ENCODE measurements around the gene FCHO2. TPM values are rescaled to one million over a fixed set of nuclear protein-coding genes. Genes with fewer than 3 reads are reported as not detected.
"Not testable (repeated sequence)": the region's sequence is repeated elsewhere in the genome, so short reads cannot be mapped to it uniquely, and the experiment has no call there.

Gene FCHO2
- total RNA-seq, 1 experiment from 2014 or later, result 8.9 TPM

DNA sequence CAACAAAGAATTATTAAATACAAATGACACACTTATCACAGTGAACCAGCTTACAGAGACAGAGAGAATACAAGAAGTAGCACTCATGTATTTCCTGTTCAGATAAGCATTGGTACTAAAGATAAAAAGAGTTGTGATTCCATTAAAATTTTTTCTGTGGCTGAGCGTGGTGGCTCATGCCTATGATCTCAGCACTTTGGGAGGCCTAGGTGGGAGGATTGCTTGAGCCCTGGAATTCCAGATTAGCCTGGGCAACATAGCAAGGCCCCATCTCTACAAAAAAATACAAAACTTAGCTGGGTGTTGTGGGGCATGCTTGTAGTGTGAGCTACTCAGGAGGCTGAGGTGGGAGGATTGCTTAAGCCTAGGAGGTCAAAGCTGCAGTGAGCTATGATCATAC lies 32.9 kb downstream of the FCHO2 start:
- no peak overlapping the region for H3K27ac ChIP-seq
- H3K36me3 ChIP-seq, result peaks cover 3% of the 10 kb centered on the region
- H3K4me3 ChIP-seq, result no peak overlapping the region
- no peaks in the 10 kb centered on the region for H3K27me3 ChIP-seq (replicated peaks)
- no peaks in the 10 kb centered on the region for H3K9me3 ChIP-seq (replicated peaks)
- DNase-seq (ENCODE audit: low read depth in 1 of 2, low spot score in 2 of 2), result no peak
- no peaks in the 10 kb centered on the region for H3K4me1 ChIP-seq (replicated peaks)

DNA sequence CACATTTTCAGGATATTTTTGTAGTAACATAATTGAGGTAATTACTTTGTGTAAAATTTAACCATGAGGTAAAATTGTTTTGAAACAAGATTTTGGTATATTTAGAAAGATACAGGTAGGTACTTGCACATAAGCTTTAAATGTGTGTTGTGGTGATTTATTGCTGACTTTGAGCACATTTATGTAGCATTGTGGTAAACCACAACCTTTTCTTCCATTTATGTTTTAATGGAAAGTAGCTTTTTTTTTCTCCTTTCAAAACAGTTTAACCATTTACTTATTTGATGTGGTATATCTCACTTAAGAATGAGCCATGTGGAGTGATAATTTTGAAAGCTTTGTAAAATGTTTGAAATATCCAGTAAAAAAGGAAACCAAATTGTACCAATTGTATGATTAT lies 35.6 kb downstream of the FCHO2 start:
- no peak for DNase-seq (ENCODE audit: low read depth in 1 of 2, low spot score in 2 of 2)

DNA sequence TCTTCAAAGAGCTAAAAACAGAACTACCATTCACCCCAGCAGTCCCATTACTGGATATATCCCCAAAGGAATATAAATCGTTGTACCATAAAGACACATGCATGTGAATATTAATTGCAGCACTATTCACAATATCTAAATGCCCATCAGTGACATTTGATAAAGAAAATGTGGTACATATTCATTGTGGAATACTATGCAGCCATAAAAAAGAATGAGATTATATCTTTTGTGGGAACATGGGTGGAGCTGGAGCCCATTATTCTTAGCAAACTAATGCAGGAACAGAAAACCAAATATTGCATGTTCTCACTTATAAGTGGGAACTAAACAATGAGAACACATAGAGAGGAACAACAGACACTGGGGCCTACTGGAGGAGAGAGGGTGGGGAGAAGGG lies 38.7 kb downstream of the FCHO2 start:
- Histone ChIP-seq H3K27ac (no peak overlapping the region), H3K4me3 (no peak overlapping the region), H3K9me3 (replicated peaks) (no peaks in the 10 kb centered on the region), H3K36me3 (peaks cover 10% of the 10 kb centered on the region), H3K27me3 (replicated peaks) (no peaks in the 10 kb centered on the region), H3K4me1 (replicated peaks) (no peaks in the 10 kb centered on the region)
- DNase-seq (ENCODE audit: low read depth in 1 of 2, low spot score in 2 of 2), result no peak

More for the DNA sequence above, 35.6 kb downstream of the FCHO2 start:
- Histone ChIP-seq H3K27ac (no peak overlapping the region), H3K36me3 (peaks cover 10% of the 10 kb centered on the region), H3K4me1 (replicated peaks) (no peaks in the 10 kb centered on the region), H3K4me3 (no peak overlapping the region), H3K9me3 (replicated peaks) (no peaks in the 10 kb centered on the region), H3K27me3 (replicated peaks) (no peaks in the 10 kb centered on the region)

DNA sequence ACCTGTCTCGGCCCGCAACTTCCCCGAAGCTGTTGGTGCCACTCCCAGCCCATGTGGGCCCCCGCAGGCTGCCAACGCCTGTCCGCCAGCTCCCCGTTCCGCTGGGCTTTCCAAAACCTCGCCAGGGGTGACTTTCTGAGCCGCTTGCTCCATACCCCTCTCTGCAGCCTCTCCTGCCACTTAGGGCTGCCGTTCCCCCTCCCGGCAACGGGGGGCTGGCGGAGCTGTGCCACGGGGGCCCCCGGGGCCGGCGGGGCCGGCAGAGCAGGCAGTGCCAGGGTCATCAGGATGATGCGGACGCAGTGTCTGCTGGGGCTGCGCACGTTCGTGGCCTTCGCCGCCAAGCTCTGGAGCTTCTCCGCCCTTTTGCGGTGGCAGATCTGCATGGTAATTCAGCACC lies 40.8 kb downstream of the FCHO2 start:
- no peaks in the 10 kb centered on the region for H3K4me1 ChIP-seq (replicated peaks)
- H3K27me3 ChIP-seq (replicated peaks), result no peaks in the 10 kb centered on the region
- H3K27ac ChIP-seq, result no peak overlapping the region
- DNase-seq (ENCODE audit: low read depth in 1 of 2, low spot score in 2 of 2), result no peak
- no peaks in the 10 kb centered on the region for H3K9me3 ChIP-seq (replicated peaks)
- no peak overlapping the region for H3K4me3 ChIP-seq
- H3K36me3 ChIP-seq, result peaks cover 8% of the 10 kb centered on the region

DNA sequence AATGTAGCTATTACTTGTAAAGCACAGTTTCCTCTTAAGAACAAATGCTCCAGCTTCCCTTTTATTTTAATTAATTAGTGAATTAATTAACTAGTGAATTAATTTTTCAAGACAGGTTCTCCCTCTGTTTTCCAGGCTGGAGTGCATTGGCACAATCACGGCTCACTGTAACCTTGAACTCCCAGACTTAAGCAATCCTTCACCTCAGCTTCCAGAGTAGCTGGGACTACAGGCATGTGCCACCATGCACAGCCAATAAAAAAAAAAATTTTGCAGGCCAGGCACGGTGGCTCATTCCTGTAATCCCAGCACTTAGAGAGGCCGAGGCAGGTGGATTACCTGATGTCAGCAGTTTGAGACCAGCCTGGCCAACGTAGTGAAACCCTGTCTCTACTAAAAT lies 44.1 kb downstream of the FCHO2 start:
- Histone ChIP-seq H3K9me3 (replicated peaks) (no peaks in the 10 kb centered on the region), H3K36me3 (no peaks in the 10 kb centered on the region), H3K27me3 (replicated peaks) (no peaks in the 10 kb centered on the region), H3K4me1 (replicated peaks) (no peaks in the 10 kb centered on the region), H3K27ac (no peak overlapping the region), H3K4me3 (no peak overlapping the region)
- no peak for DNase-seq (ENCODE audit: low read depth in 1 of 2, low spot score in 2 of 2)

DNA sequence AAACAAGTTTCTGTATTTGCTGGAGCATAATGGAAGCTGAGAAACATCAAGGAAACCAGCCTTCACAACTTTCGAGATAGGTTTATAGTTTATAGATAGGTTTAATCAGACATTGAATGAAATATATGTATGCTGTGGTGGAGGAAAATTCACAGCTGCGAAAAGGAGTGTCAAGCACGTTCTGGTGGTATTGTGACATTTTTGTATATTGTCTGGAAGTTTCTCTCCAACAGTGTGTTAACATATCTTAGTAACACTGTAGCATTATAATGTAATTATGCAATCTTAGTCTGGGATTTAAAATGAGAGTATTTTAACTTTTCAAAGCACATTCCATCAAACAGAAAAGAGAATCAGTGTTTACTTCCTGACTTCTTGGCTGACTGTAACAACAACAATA lies 50.0 kb downstream of the FCHO2 start:
- H3K27me3 ChIP-seq (replicated peaks), result no peaks in the 10 kb centered on the region
- no peaks in the 10 kb centered on the region for H3K9me3 ChIP-seq (replicated peaks)
- H3K4me3 ChIP-seq, result no peak overlapping the region
- H3K27ac ChIP-seq, result no peak overlapping the region
- DNase-seq (ENCODE audit: low read depth in 1 of 2, low spot score in 2 of 2), result no peak
- H3K36me3 ChIP-seq, result no peaks in the 10 kb centered on the region
- H3K4me1 ChIP-seq (replicated peaks), result no peaks in the 10 kb centered on the region

DNA sequence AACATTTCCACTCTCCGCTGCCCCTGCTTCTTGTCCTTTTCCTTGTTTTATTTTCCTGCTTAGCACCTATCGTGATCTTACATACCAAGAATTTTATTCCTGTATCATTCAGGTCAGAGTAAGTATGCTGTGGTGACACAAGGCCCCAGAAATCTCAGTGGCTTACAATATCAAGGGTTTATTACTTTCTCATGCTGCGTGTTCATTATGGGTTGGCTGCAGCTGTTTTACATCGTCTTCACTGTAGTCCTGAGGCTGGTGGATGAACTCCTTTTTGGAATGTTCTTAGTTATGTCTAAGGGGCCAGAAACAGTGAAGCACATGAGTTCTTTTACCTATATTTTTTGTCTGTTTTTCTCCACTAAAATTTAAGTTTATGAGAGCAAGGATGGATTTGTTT lies 51.2 kb downstream of the FCHO2 start:
- Histone ChIP-seq H3K27ac (no peak overlapping the region), H3K4me3 (no peak overlapping the region), H3K27me3 (replicated peaks) (no peaks in the 10 kb centered on the region), H3K9me3 (replicated peaks) (no peaks in the 10 kb centered on the region), H3K36me3 (no peaks in the 10 kb centered on the region), H3K4me1 (replicated peaks) (no peaks in the 10 kb centered on the region)
- DNase-seq (ENCODE audit: low read depth in 1 of 2, low spot score in 2 of 2), result no peak

DNA sequence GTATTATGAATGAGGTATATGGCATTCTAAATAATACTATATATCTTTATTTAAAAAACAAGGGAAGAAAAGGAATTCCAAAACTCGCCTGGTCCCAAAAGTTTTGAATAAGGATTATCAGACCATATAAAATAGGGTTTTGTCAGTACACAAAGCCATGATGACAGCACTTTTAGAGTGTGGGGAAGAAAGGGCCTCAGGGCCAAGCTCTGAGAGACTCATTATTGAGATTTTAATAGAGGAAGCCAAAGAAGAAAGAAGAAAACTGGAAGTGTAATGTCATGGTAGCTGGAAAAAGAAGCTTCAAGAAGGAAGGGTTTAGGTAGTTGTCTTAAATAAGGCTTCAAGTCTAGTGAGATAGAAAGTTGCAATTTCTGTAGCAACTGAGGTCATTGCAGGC lies 53.0 kb downstream of the FCHO2 start:
- H3K36me3 ChIP-seq, result no peaks in the 10 kb centered on the region
- no peak overlapping the region for H3K4me3 ChIP-seq
- H3K27me3 ChIP-seq (replicated peaks), result no peaks in the 10 kb centered on the region
- H3K27ac ChIP-seq, result no peak overlapping the region
- H3K9me3 ChIP-seq (replicated peaks), result no peaks in the 10 kb centered on the region
- DNase-seq (ENCODE audit: low read depth in 1 of 2, low spot score in 2 of 2), result no peak
- H3K4me1 ChIP-seq (replicated peaks), result no peaks in the 10 kb centered on the region

DNA sequence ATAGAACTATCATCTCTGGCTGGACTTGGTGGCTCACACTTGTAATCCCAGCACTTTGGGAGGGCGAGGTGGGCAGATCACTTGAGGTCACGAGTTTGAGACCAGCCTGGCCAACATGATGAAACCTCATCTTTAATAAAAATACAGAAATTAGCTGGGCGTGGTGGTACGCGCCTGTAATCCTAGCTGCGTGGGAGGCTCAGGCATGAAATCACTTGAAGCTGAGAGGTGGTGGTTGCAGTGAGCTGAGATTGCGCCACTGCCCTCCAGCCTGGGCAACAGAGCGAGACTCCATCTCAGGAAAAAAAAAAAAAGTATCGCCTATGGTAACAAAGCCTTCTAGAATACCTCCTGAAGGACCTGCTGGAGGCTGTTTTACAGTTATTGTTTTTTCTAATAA lies 55.8 kb downstream of the FCHO2 start:
- not testable (repeated sequence) for H3K9me3 ChIP-seq (replicated peaks); H3K4me3 ChIP-seq; DNase-seq (ENCODE audit: low read depth in 1 of 2, low spot score in 2 of 2); H3K36me3 ChIP-seq; H3K27me3 ChIP-seq (replicated peaks); H3K27ac ChIP-seq; H3K4me1 ChIP-seq (replicated peaks)

DNA sequence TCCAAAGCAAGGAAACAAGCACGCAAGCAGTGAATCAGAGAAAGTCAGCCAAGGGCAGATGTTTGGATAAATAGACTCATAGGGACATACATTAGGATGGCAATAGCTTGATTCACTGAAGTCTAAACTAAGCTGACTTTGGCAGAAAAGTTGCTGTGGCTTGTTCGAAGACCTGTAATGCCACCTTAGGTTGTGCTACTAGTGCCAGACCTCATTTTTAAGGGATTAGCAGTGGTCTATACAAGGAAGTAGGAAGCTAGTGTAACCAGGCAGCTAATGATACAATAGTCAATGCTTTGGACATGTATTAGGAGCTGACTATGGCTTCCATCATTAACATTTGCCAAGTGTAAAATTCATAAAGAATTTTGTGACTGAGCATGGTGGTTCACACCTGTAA lies 63.1 kb downstream of the FCHO2 start:
- Histone ChIP-seq H3K4me3 (no peak overlapping the region), H3K9me3 (replicated peaks) (no peaks in the 10 kb centered on the region), H3K4me1 (replicated peaks) (no peaks in the 10 kb centered on the region), H3K36me3 (peaks cover 6% of the 10 kb centered on the region; the same call in 1 of the 2 replicates), H3K27me3 (replicated peaks) (no peaks in the 10 kb centered on the region), H3K27ac (no peak overlapping the region)
- DNase-seq (ENCODE audit: low read depth in 1 of 2, low spot score in 2 of 2), result no peak

DNA sequence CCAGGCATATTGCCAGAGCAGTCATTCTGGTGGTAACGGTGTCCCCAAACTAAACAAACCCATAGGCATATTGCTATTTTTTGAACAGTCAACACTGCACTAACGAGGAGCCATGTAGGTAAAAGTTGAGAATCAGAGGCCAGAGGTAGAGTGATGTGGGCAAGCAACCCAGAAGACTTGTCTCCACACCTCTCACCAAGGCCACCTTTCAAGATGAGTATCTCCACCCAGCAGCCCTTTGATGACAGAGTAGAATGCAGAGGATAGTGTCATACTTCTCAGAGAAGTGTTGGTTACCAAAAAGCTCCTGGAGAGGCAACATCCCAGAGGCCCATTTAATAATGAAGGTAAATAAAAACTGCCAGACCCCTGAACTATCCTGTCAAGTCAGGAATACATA lies 63.9 kb downstream of the FCHO2 start:
- Histone ChIP-seq H3K36me3 (peaks cover 6% of the 10 kb centered on the region; the same call in 1 of the 2 replicates), H3K27ac (no peak overlapping the region), H3K4me1 (replicated peaks) (no peaks in the 10 kb centered on the region), H3K27me3 (replicated peaks) (no peaks in the 10 kb centered on the region), H3K9me3 (replicated peaks) (no peaks in the 10 kb centered on the region), H3K4me3 (no peak overlapping the region)
- no peak for DNase-seq (ENCODE audit: low read depth in 1 of 2, low spot score in 2 of 2)

DNA sequence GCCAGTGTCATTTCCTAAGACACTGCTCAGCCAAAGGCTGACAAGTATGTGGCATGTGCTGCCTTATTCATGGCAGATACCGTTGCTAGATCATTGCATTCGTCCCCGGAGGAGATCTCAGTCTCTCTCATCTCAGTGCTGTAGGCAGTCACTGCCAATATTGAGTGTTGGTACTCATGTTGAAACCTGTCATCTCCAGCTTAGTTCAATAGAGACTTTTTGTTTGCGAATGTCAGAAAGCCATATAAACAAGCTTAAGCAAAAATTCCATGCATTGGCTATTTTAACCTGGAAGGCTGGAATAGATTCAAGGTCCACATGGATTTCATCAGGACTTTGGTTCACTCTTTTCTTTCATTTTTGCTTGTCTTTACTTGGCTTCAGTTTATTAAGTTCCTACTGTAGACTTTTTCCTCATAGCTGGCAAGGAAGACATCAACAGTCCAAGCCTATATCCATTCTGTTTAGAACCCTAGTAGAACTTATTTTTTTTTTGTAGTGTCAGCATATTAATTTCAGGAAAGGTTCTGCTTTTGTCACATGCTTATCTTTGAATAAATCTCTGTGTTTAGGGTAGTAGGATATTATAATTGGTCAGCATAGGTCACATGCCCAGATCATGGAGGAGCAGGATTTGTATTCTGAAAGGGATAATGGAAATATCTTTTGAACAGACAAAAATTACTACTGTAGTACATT lies 66.8 kb downstream of the FCHO2 start:
- Histone ChIP-seq H3K9me3 (replicated peaks) (no peaks in the 10 kb centered on the region), H3K36me3 (0 out of 2 replicates have a peak, but pooled peaks cover 2% of the 10 kb centered on the region), H3K4me3 (no peak overlapping the region), H3K4me1 (replicated peaks) (no peaks in the 10 kb centered on the region), H3K27me3 (replicated peaks) (no peaks in the 10 kb centered on the region), H3K27ac (no peak overlapping the region)
- no peak for DNase-seq (ENCODE audit: low read depth in 1 of 2, low spot score in 2 of 2)

DNA sequence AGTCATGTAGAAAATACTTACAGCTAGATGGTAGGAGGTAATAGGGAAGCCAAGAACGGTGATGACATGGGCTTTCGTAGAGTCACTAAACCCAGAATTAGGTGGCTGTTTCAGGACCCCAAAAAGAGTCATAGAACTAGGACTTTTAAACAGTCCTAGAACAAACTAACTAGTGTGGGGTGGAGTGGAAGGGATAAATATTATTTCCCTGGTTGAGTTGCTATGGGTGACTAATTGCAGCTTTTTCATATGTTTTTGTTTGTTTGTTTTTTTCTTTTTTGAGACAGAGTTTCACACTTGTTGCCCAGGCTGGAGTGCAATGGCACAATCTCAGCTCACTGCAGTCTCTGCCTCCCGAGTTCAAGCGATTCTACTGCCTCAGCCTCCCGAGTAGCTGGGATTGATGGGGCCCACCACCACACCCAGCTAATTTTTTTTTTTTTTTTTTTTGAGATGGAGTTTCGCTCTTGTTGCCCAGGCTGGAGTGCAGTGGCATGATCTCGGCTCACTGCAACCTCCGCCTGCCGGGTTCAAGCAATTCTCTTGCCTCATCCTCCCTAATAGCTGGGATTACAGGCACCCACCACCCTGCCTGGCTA lies 69.2 kb downstream of the FCHO2 start:
- H3K9me3 ChIP-seq (replicated peaks); H3K4me3 ChIP-seq; H3K27me3 ChIP-seq (replicated peaks); H3K36me3 ChIP-seq; DNase-seq (ENCODE audit: low read depth in 1 of 2, low spot score in 2 of 2); H3K27ac ChIP-seq; H3K4me1 ChIP-seq (replicated peaks): not testable (repeated sequence)

DNA sequence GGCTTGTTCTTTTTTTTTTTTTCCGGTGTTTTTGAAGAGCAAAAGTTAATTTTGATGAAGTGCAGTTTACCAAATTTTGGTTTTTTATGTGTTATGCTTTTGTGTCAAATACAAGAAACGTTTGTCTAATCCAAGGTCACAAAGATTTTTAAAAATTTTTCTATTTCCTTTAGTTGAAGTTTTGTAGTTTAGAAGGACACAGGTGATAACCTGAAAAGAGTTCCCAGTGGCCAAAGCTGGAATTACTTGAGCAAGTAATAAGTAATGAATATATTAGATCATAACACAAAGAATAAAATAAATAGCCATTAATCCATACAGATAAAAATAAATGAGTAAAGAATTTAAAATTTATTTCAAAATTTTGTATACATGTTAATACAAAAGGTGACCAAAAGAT lies 71.5 kb downstream of the FCHO2 start:
- H3K4me1 ChIP-seq (replicated peaks), result peaks cover 20% of the 10 kb centered on the region
- no peaks in the 10 kb centered on the region for H3K36me3 ChIP-seq
- no peaks in the 10 kb centered on the region for H3K9me3 ChIP-seq (replicated peaks)
- no peak for DNase-seq (ENCODE audit: low read depth in 1 of 2, low spot score in 2 of 2)
- no peak overlapping the region for H3K4me3 ChIP-seq
- H3K27me3 ChIP-seq (replicated peaks), result no peaks in the 10 kb centered on the region
- H3K27ac ChIP-seq, result no peak overlapping the region

DNA sequence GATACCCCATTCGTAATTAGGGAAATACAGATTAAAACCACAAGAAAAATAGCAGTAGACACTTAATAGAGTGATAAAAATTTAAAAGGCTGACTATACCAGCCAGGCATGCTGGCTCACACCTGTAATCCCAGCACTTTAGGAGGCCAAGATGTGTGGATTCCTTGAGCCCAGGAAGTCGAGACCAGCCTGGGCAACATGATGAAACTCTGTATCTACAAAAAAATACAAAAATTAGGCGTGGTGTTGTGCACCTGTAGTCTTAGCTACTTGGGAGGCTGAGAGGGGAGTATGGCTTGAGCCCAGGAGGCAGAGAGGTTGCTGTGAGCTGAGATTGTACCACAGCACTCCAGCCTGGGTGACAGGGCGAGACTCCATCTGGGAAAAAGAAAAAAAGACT lies 72.0 kb downstream of the FCHO2 start:
- Histone ChIP-seq H3K9me3 (replicated peaks) (no peaks in the 10 kb centered on the region), H3K4me1 (replicated peaks) (peaks cover 20% of the 10 kb centered on the region), H3K4me3 (no peak overlapping the region), H3K36me3 (no peaks in the 10 kb centered on the region), H3K27me3 (replicated peaks) (no peaks in the 10 kb centered on the region), H3K27ac (no peak overlapping the region)
- no peak for DNase-seq (ENCODE audit: low read depth in 1 of 2, low spot score in 2 of 2)
